H9 (cell line): ENCODE measurements around the gene GUCA1C. TPM values are rescaled to one million over a fixed set of nuclear protein-coding genes. Genes with fewer than 3 reads are reported as not detected.

Experiments used
- DNase-seq: peaks from one replicate; pipeline ENCODE4 v3.0.0-alpha.2; 2017
- H2AFZ ChIP-seq: one replicate; pipeline ENCODE4 v1.6.1; 2013; ENCODE audit warnings: mild to moderate bottlenecking, low read length, control low read depth, moderate library complexity
- H2AK5ac ChIP-seq: 2 replicates; pipeline ENCODE4 v1.6.1; 2013; ENCODE audit warnings: low read length, control low read depth, mixed read lengths; ENCODE audit not compliant: insufficient read length
- H2BK120ac ChIP-seq: one replicate; pipeline ENCODE4 v1.6.1; 2013; ENCODE audit warnings: low read depth, mild to moderate bottlenecking, low read length, control low read depth, inconsistent platforms; ENCODE audit not compliant: poor library complexity, severe bottlenecking
- H2BK12ac ChIP-seq: 2 replicates; pipeline ENCODE4 v1.6.1; 2013; ENCODE audit warnings: low read length, control low read depth, mixed read lengths, low read depth; ENCODE audit not compliant: insufficient read length
- H2BK15ac ChIP-seq: 2 replicates; pipeline ENCODE4 v1.6.1; 2013; ENCODE audit warnings: low read depth, low read length, control low read depth
- H2BK20ac ChIP-seq: one replicate; pipeline ENCODE4 v1.6.1; 2013; ENCODE audit warnings: low read depth, mild to moderate bottlenecking, low read length, control low read depth, inconsistent platforms; ENCODE audit not compliant: poor library complexity, severe bottlenecking
- H2BK5ac ChIP-seq: 2 replicates; pipeline ENCODE4 v1.6.1; 2013; ENCODE audit warnings: low read length, control low read depth, mixed read lengths; ENCODE audit not compliant: insufficient read length
- H3K14ac ChIP-seq: 2 replicates; pipeline ENCODE4 v1.6.1; 2013; ENCODE audit warnings: low read length, control low read depth; ENCODE audit not compliant: insufficient read depth
- H3K18ac ChIP-seq: 2 replicates; pipeline ENCODE4 v1.6.1; 2013; ENCODE audit warnings: low read depth, mild to moderate bottlenecking, mixed read lengths, low read length, control low read depth; ENCODE audit not compliant: insufficient read length
- H3K23ac ChIP-seq: 2 replicates; pipeline ENCODE4 v1.6.1; 2013; ENCODE audit warnings: low read length, control low read depth, mixed read lengths, low read depth; ENCODE audit not compliant: insufficient read length
- H3K23me2 ChIP-seq: 2 replicates; pipeline ENCODE4 v1.6.1; 2013; ENCODE audit warnings: low read depth, mild to moderate bottlenecking, mixed read lengths, low read length, control low read depth; ENCODE audit not compliant: insufficient read length, poor library complexity, severe bottlenecking
- H3K27ac ChIP-seq: 2 replicates; pipeline ENCODE4 v1.5.1; 2013; ENCODE audit warnings: low read length, control low read depth, mixed read lengths, low read depth; ENCODE audit not compliant: insufficient read length
- H3K27me3 ChIP-seq: 2 replicates; pipeline ENCODE4 v1.6.1; 2013; ENCODE audit warnings: low read length, control low read depth, inconsistent platforms; ENCODE audit not compliant: insufficient read depth
- H3K4ac ChIP-seq: 2 replicates; pipeline ENCODE4 v1.6.1; 2013; ENCODE audit warnings: low read depth, mild to moderate bottlenecking, control low read depth, inconsistent platforms, low read length, moderate library complexity
- H3K4me1 ChIP-seq: 2 replicates; pipeline ENCODE4 v1.6.1; 2013; ENCODE audit warnings: low read length, control low read depth, inconsistent platforms; ENCODE audit not compliant: insufficient read depth
- H3K4me2 ChIP-seq: 2 replicates; pipeline ENCODE4 v1.6.1; 2013; ENCODE audit warnings: low read length, control low read depth, mixed read lengths; ENCODE audit not compliant: insufficient read length, insufficient read depth
- H3K56ac ChIP-seq: 2 replicates; pipeline ENCODE4 v1.6.1; 2013; ENCODE audit warnings: low read depth, mild to moderate bottlenecking, mixed read lengths, low read length, control low read depth; ENCODE audit not compliant: insufficient read length
- H3K79me1 ChIP-seq: 2 replicates; pipeline ENCODE4 v1.6.1; 2013; ENCODE audit warnings: low read depth, mild to moderate bottlenecking, moderate library complexity, low read length, control low read depth, inconsistent platforms; ENCODE audit not compliant: insufficient read depth, poor library complexity, severe bottlenecking
- H3K79me2 ChIP-seq: 2 replicates; pipeline ENCODE4 v1.6.1; 2013; ENCODE audit warnings: low read length, control low read depth, inconsistent platforms; ENCODE audit not compliant: insufficient read depth
- H3K9ac ChIP-seq: 2 replicates; pipeline ENCODE4 v1.6.1; 2013; ENCODE audit warnings: low read length, control low read depth, mixed read lengths; ENCODE audit not compliant: insufficient read length; ENCODE audit errors: extremely low read depth
- H3K9me3 ChIP-seq: one replicate; pipeline ENCODE4 v1.6.1; 2013; ENCODE audit warnings: low read depth, low read length, inconsistent platforms; ENCODE audit not compliant: control insufficient read depth
- H3T11ph ChIP-seq: one replicate; pipeline ENCODE4 v1.6.1; 2013; ENCODE audit warnings: mild to moderate bottlenecking, low read length, control low read depth, inconsistent platforms
- H4K20me1 ChIP-seq: one replicate; pipeline ENCODE4 v1.6.1; 2013; ENCODE audit not compliant: control insufficient read depth, insufficient read length, insufficient read depth
- H4K5ac ChIP-seq: 2 replicates; pipeline ENCODE4 v1.6.1; 2013; ENCODE audit warnings: low read depth, mild to moderate bottlenecking, mixed read lengths, low read length, control low read depth; ENCODE audit not compliant: insufficient read length
- H4K8ac ChIP-seq: replicated peaks from 2 replicates; pipeline ENCODE4 v1.6.1; 2013; ENCODE audit warnings: low read length, control low read depth, mixed read lengths, low read depth; ENCODE audit not compliant: insufficient read length
- H4K91ac ChIP-seq: 2 replicates; pipeline ENCODE4 v1.6.1; 2013; ENCODE audit warnings: low read depth, mild to moderate bottlenecking, moderate library complexity, mixed read lengths, low read length, control low read depth; ENCODE audit not compliant: insufficient read length
- H3K27ac Mint-ChIP-seq, 3 experiments: 2 replicates in 2 of 3; 3 replicates in 1 of 3; pipeline ENCODE4 v1.8.0; 2020 to 2021; ENCODE audit warnings: mixed read lengths in 3 of 3, mild to moderate bottlenecking in 1 of 3, moderate library complexity in 1 of 3
- H3K27me3 Mint-ChIP-seq: 2 replicates; pipeline ENCODE4 v1.8.0; 2021; ENCODE audit warnings: low read depth, mild to moderate bottlenecking, moderate library complexity, mixed read lengths
- H3K36me3 Mint-ChIP-seq, 3 experiments: 2 replicates in 2 of 3; 3 replicates in 1 of 3; pipeline ENCODE4 v1.8.0; 2020 to 2021; ENCODE audit warnings: low read depth in 3 of 3, mixed read lengths in 3 of 3; ENCODE audit not compliant: insufficient read depth in 1 of 3
- H3K4me1 Mint-ChIP-seq, 2 experiments: 2 replicates each; pipeline ENCODE4 v1.8.0; 2020; ENCODE audit warnings: mixed read lengths in 2 of 2
- H3K4me3 Mint-ChIP-seq, 2 experiments: 2 replicates in 1 of 2; 3 replicates in 1 of 2; pipeline ENCODE4 v1.8.0; 2020 to 2021; ENCODE audit warnings: mild to moderate bottlenecking in 2 of 2, mixed read lengths in 2 of 2, moderate library complexity in 1 of 2
- H3K9me3 Mint-ChIP-seq, 2 experiments: 2 replicates in 1 of 2; 3 replicates in 1 of 2; pipeline ENCODE4 v1.8.0; 2020; ENCODE audit warnings: mild to moderate bottlenecking in 2 of 2, mixed read lengths in 2 of 2, moderate library complexity in 1 of 2
- CTCF ChIP-seq: fragments of 200-600 bp; sonication (generic); conservative IDR thresholded peaks from 3 replicates; pipeline ENCODE4 v1.8.0; 2021; ENCODE audit warnings: antibody characterized with exemption, mild to moderate bottlenecking
- WGBS: extraction: QIAGEN DNeasy Blood & Tissue Kit; methylation state at CpG from one replicate; pipeline ENCODE4 v1.1.7; 2013; ENCODE audit warnings: missing lambda C conversion rate, low lambda C conversion rate, mixed read lengths; ENCODE audit not compliant: insufficient read length; ENCODE audit errors: extremely low coverage; 5-methylcytosine and 5-hydroxymethylcytosine counted together
- total RNA-seq: library from RNA; stranded (reverse); gene quantifications from 2 replicates; pipeline ENCODE4 v1.2.1, GENCODE V29; 2021

GUCA1C gene
- total RNA-seq, 1 experiment from 2014 or later, result not detected

GRCh38 chr3:108946292-108947285 is 7.1 kb downstream of the GUCA1C start:
- H3K9me3 Mint-ChIP-seq, result no peaks in the 10 kb centered on the region
- Histone ChIP-seq H4K5ac (no peak overlapping the region), H2AFZ (no peak overlapping the region), H3K9me3 (no peaks in the 10 kb centered on the region), H3K27me3 (no peaks in the 10 kb centered on the region), H3K14ac (no peak overlapping the region), H3K4me1 (no peaks in the 10 kb centered on the region), H3K4me2 (no peak overlapping the region), H3K18ac (no peak overlapping the region), H3K79me2 (no peaks in the 10 kb centered on the region), H2BK20ac (no peak overlapping the region), H3T11ph (no peak overlapping the region), H2BK15ac (no peak overlapping the region), H2AK5ac (no peak overlapping the region), H3K23me2 (no peaks in the 10 kb centered on the region), H4K8ac (no peak overlapping the region), H3K23ac (no peak overlapping the region), H2BK12ac (no peak overlapping the region), H3K79me1 (no peaks in the 10 kb centered on the region), H2BK120ac (no peak overlapping the region), H3K56ac (no peak overlapping the region), H4K20me1 (no peaks in the 10 kb centered on the region), H3K9ac (no peak overlapping the region), H3K27ac (no peak overlapping the region), H4K91ac (no peak overlapping the region), H3K4ac (no peak overlapping the region), H2BK5ac (no peak overlapping the region)
- no CpG with 5 or more reads among the region's 11 CpGs for WGBS
- no peaks in the 10 kb centered on the region for H3K4me1 Mint-ChIP-seq
- no peak overlapping the region for H3K27ac Mint-ChIP-seq
- no peak for DNase-seq
- H3K27me3 Mint-ChIP-seq, result no peaks in the 10 kb centered on the region
- no peaks in the 10 kb centered on the region for H3K36me3 Mint-ChIP-seq
- no peak overlapping the region for H3K4me3 Mint-ChIP-seq
- no peak for TF ChIP-seq CTCF
